ENCODE data around the gene IKZF2.
A peak's percentile ranks its signal among the peaks of the same experiment; 100 is the strongest.

The IKZF2 gene

GRCh38 chr2:213161759-213162515, 10.5 kb upstream of the IKZF2 start:
- DNase-seq (ENCODE audit: low read depth), result no peak
- TF ChIP-seq MAX (IDR thresholded peaks at IDR 0.05; ENCODE audit: low read depth, low read length) (no peak), POLR2A (IDR thresholded peaks at IDR 0.05; ENCODE audit: extremely low read depth, insufficient read length) (no peak), CTCF (IDR thresholded peaks at IDR 0.05; ENCODE audit: low read depth, low read length) (no peak), MYC (IDR thresholded peaks at IDR 0.05; ENCODE audit: low read depth, low read length) (no peak)
- no peak overlapping the region for H3K4me3 ChIP-seq (ENCODE audit: low read depth, low read length)

GRCh38 chr2:213159768-213160167, 8.4 kb upstream of the IKZF2 start:
- TF ChIP-seq POLR2A (IDR thresholded peaks at IDR 0.05; ENCODE audit: extremely low read depth, insufficient read length) (no peak), CTCF (IDR thresholded peaks at IDR 0.05; ENCODE audit: low read depth, low read length) (no peak), MYC (IDR thresholded peaks at IDR 0.05; ENCODE audit: low read depth, low read length) (no peak), MAX (IDR thresholded peaks at IDR 0.05; ENCODE audit: low read depth, low read length) (no peak)

GRCh38 chr2:213157242-213157641, 5.8 kb upstream of the IKZF2 start:
- H3K4me3 ChIP-seq (ENCODE audit: low read depth, low read length), result no peak overlapping the region
- no peak for DNase-seq (ENCODE audit: low read depth)
- no peak for TF ChIP-seq MYC (IDR thresholded peaks at IDR 0.05; ENCODE audit: low read depth, low read length)
- no peak for TF ChIP-seq POLR2A (IDR thresholded peaks at IDR 0.05; ENCODE audit: extremely low read depth, insufficient read length)
- no peak for TF ChIP-seq CTCF (IDR thresholded peaks at IDR 0.05; ENCODE audit: low read depth, low read length)
- no peak for TF ChIP-seq MAX (IDR thresholded peaks at IDR 0.05; ENCODE audit: low read depth, low read length)

More at GRCh38 chr2:213159768-213160167, 8.4 kb upstream of the IKZF2 start:
- DNase-seq (ENCODE audit: low read depth), result no peak
- no peak overlapping the region for H3K4me3 ChIP-seq (ENCODE audit: low read depth, low read length)

- TF ChIP-seq MAX (IDR thresholded peaks at IDR 0.05; ENCODE audit: low read depth, low read length), result no peak
- no peak for TF ChIP-seq MYC (IDR thresholded peaks at IDR 0.05; ENCODE audit: low read depth, low read length)
- TF ChIP-seq CTCF (IDR thresholded peaks at IDR 0.05; ENCODE audit: low read depth, low read length), result no peak
- TF ChIP-seq POLR2A (IDR thresholded peaks at IDR 0.05; ENCODE audit: extremely low read depth, insufficient read length), result no peak
- DNase-seq (ENCODE audit: low read depth), result no peak
- no peak overlapping the region for H3K4me3 ChIP-seq (ENCODE audit: low read depth, low read length)
These were observed 5.3 kb upstream of the IKZF2 start for GRCh38 chr2:213156717-213157116.

GRCh38 chr2:213152888-213153287, 1.5 kb upstream of the IKZF2 start:
- no peak for TF ChIP-seq MAX (IDR thresholded peaks at IDR 0.05; ENCODE audit: low read depth, low read length)
- TF ChIP-seq MYC (IDR thresholded peaks at IDR 0.05; ENCODE audit: low read depth, low read length), result no peak
- no peak for TF ChIP-seq POLR2A (IDR thresholded peaks at IDR 0.05; ENCODE audit: extremely low read depth, insufficient read length)
- no peak for TF ChIP-seq CTCF (IDR thresholded peaks at IDR 0.05; ENCODE audit: low read depth, low read length)
- H3K4me3 ChIP-seq (ENCODE audit: low read depth, low read length), result peak overlapping the region; percentile 65
- DNase-seq (ENCODE audit: low read depth), result no peak
